T-helper 1 cell treated with Interleukin-12 subunit alpha and Interleukin-12 subunit beta and Interleukin-4 antibody, amounts not matched to agents 30 μg/mL and 1 μg/mL, for 36 hours (primary cell): ENCODE results near the gene PARVB.
A peak's percentile ranks its signal among the peaks of the same experiment; 100 is the strongest.

Experiments used
- H3K27ac Mint-ChIP-seq: one replicate; pipeline ENCODE4 v1.8.0; 2021; ENCODE audit warnings: mild to moderate bottlenecking, mixed read lengths
- H3K27me3 Mint-ChIP-seq: one replicate; pipeline ENCODE4 v1.8.0; 2021; ENCODE audit warnings: low read depth, mixed read lengths
- H3K36me3 Mint-ChIP-seq: one replicate; pipeline ENCODE4 v1.8.0; 2021; ENCODE audit warnings: low read depth, mixed read lengths
- H3K4me1 Mint-ChIP-seq: one replicate; pipeline ENCODE4 v1.8.0; 2021; ENCODE audit warnings: low read depth, mixed read lengths
- H3K4me3 Mint-ChIP-seq: one replicate; pipeline ENCODE4 v1.8.0; 2021; ENCODE audit warnings: mild to moderate bottlenecking, moderate library complexity, mixed read lengths
- H3K9me3 Mint-ChIP-seq: one replicate; pipeline ENCODE4 v1.8.0; 2021; ENCODE audit warnings: mixed read lengths

Gene PARVB

GRCh38 chr22:44120314-44120704, 96.2 kb downstream of the PARVB start:
- no peak overlapping the region for H3K4me3 Mint-ChIP-seq
- H3K27ac Mint-ChIP-seq, result no peak overlapping the region
- H3K4me1 Mint-ChIP-seq, result no peaks in the 10 kb centered on the region
- no peaks in the 10 kb centered on the region for H3K27me3 Mint-ChIP-seq
- peaks cover 13% of the 10 kb centered on the region for H3K36me3 Mint-ChIP-seq
- H3K9me3 Mint-ChIP-seq, result peaks cover 5% of the 10 kb centered on the region

GRCh38 chr22:44125421-44125820, 101.3 kb downstream of the PARVB start:
- peaks cover 5% of the 10 kb centered on the region for H3K4me1 Mint-ChIP-seq
- no peaks in the 10 kb centered on the region for H3K27me3 Mint-ChIP-seq
- H3K9me3 Mint-ChIP-seq, result peaks cover 23% of the 10 kb centered on the region
- H3K4me3 Mint-ChIP-seq, result no peak overlapping the region
- peaks cover 20% of the 10 kb centered on the region for H3K36me3 Mint-ChIP-seq
- H3K27ac Mint-ChIP-seq, result no peak overlapping the region

- Mint-ChIP-seq H3K27ac (no peak overlapping the region), H3K4me1 (peaks cover 7% of the 10 kb centered on the region), H3K4me3 (no peak overlapping the region), H3K36me3 (peaks cover 18% of the 10 kb centered on the region), H3K27me3 (no peaks in the 10 kb centered on the region), H3K9me3 (peaks cover 23% of the 10 kb centered on the region)
Measured at GRCh38 chr22:44126807-44127206, 102.7 kb downstream of the PARVB start.

- H3K9me3 Mint-ChIP-seq, result peaks cover 23% of the 10 kb centered on the region
- H3K27ac Mint-ChIP-seq, result no peak overlapping the region
- peaks cover 15% of the 10 kb centered on the region for H3K36me3 Mint-ChIP-seq
- no peak overlapping the region for H3K4me3 Mint-ChIP-seq
- H3K4me1 Mint-ChIP-seq, result peaks cover 7% of the 10 kb centered on the region
- no peaks in the 10 kb centered on the region for H3K27me3 Mint-ChIP-seq
Measured at GRCh38 chr22:44127356-44127755, 103.3 kb downstream of the PARVB start.

GRCh38 chr22:44128958-44129618, 105.0 kb downstream of the PARVB start:
- Mint-ChIP-seq H3K4me1 (peaks cover 12% of the 10 kb centered on the region), H3K4me3 (no peak overlapping the region), H3K27me3 (no peaks in the 10 kb centered on the region), H3K36me3 (peaks cover 17% of the 10 kb centered on the region), H3K9me3 (peaks cover 23% of the 10 kb centered on the region), H3K27ac (no peak overlapping the region)

GRCh38 chr22:44129619-44129976, 105.5 kb downstream of the PARVB start:
- H3K36me3 Mint-ChIP-seq, result peaks cover 20% of the 10 kb centered on the region
- H3K27ac Mint-ChIP-seq, result no peak overlapping the region

GRCh38 chr22:44130076-44130711, 106.1 kb downstream of the PARVB start:
- H3K27me3 Mint-ChIP-seq, result no peaks in the 10 kb centered on the region
- H3K4me1 Mint-ChIP-seq, result peaks cover 18% of the 10 kb centered on the region
- no peak overlapping the region for H3K27ac Mint-ChIP-seq
- peaks cover 18% of the 10 kb centered on the region for H3K36me3 Mint-ChIP-seq
- peaks cover 19% of the 10 kb centered on the region for H3K9me3 Mint-ChIP-seq
- no peak overlapping the region for H3K4me3 Mint-ChIP-seq

More at GRCh38 chr22:44129619-44129976, 105.5 kb downstream of the PARVB start:
- Mint-ChIP-seq H3K4me3 (no peak overlapping the region), H3K27me3 (no peaks in the 10 kb centered on the region), H3K4me1 (peaks cover 17% of the 10 kb centered on the region), H3K9me3 (peaks cover 23% of the 10 kb centered on the region)

GRCh38 chr22:44131412-44131811, 107.3 kb downstream of the PARVB start:
- Mint-ChIP-seq H3K9me3 (peaks cover 23% of the 10 kb centered on the region), H3K27ac (peak overlapping the region; percentile 34), H3K27me3 (no peaks in the 10 kb centered on the region), H3K4me3 (no peak overlapping the region), H3K4me1 (peaks cover 21% of the 10 kb centered on the region), H3K36me3 (peaks cover 24% of the 10 kb centered on the region)

- Mint-ChIP-seq H3K36me3 (peaks cover 25% of the 10 kb centered on the region), H3K4me3 (no peak overlapping the region), H3K9me3 (peaks cover 23% of the 10 kb centered on the region), H3K27me3 (no peaks in the 10 kb centered on the region), H3K4me1 (peaks cover 21% of the 10 kb centered on the region), H3K27ac (no peak overlapping the region)
Measured at GRCh38 chr22:44131989-44132685, 108.0 kb downstream of the PARVB start.

GRCh38 chr22:44132724-44133123, 108.6 kb downstream of the PARVB start:
- no peak overlapping the region for H3K4me3 Mint-ChIP-seq
- H3K9me3 Mint-ChIP-seq, result peaks cover 24% of the 10 kb centered on the region
- peaks cover 27% of the 10 kb centered on the region for H3K36me3 Mint-ChIP-seq
- H3K27ac Mint-ChIP-seq, result no peak overlapping the region
- H3K27me3 Mint-ChIP-seq, result no peaks in the 10 kb centered on the region
- peaks cover 21% of the 10 kb centered on the region for H3K4me1 Mint-ChIP-seq

- Mint-ChIP-seq H3K9me3 (peaks cover 28% of the 10 kb centered on the region), H3K27me3 (no peaks in the 10 kb centered on the region), H3K27ac (no peak overlapping the region), H3K36me3 (peaks cover 31% of the 10 kb centered on the region), H3K4me3 (no peak overlapping the region), H3K4me1 (peaks cover 21% of the 10 kb centered on the region)
Measured at GRCh38 chr22:44133161-44133560, 109.1 kb downstream of the PARVB start.

- Mint-ChIP-seq H3K36me3 (peaks cover 36% of the 10 kb centered on the region), H3K27me3 (no peaks in the 10 kb centered on the region), H3K4me1 (peaks cover 21% of the 10 kb centered on the region), H3K27ac (peak overlapping the region; percentile 27), H3K9me3 (peaks cover 35% of the 10 kb centered on the region), H3K4me3 (no peak overlapping the region)
Measured at GRCh38 chr22:44133901-44134571, 109.9 kb downstream of the PARVB start.

GRCh38 chr22:44136112-44136511, 112.0 kb downstream of the PARVB start:
- Mint-ChIP-seq H3K36me3 (peaks cover 38% of the 10 kb centered on the region), H3K4me3 (no peak overlapping the region)

GRCh38 chr22:44136786-44137185, 112.7 kb downstream of the PARVB start:
- no peak overlapping the region for H3K27ac Mint-ChIP-seq
- peaks cover 38% of the 10 kb centered on the region for H3K36me3 Mint-ChIP-seq
- peaks cover 36% of the 10 kb centered on the region for H3K9me3 Mint-ChIP-seq
- peaks cover 14% of the 10 kb centered on the region for H3K4me1 Mint-ChIP-seq
- H3K4me3 Mint-ChIP-seq, result no peak overlapping the region
- H3K27me3 Mint-ChIP-seq, result no peaks in the 10 kb centered on the region

More at GRCh38 chr22:44136112-44136511, 112.0 kb downstream of the PARVB start:
- Mint-ChIP-seq H3K27me3 (no peaks in the 10 kb centered on the region), H3K9me3 (peaks cover 36% of the 10 kb centered on the region), H3K4me1 (peaks cover 14% of the 10 kb centered on the region), H3K27ac (no peak overlapping the region)
